Activated CD4-positive, alpha-beta memory T cell treated with anti-CD3 and anti-CD28 coated beads, Interleukin-2, amount 10 ng/mL, durations not matched to agents 7 days and 5 days (primary cell): ENCODE results near the gene SKIL. TPM values are rescaled to one million over a fixed set of nuclear protein-coding genes. Genes with fewer than 3 reads are reported as not detected.
"Not testable (repeated sequence)": the region's sequence is repeated elsewhere in the genome, so short reads cannot be mapped to it uniquely, and the experiment has no call there.

Source experiments
- CTCF ChIA-PET: fragments of 350-600 bp; sonication (Branson Sonifier 250); formaldehyde crosslinking; loops from one replicate; lab custom pipeline; 2021; ENCODE audit warnings: antibody characterized with exemption, inconsistent platforms; lab: Charles Lee
- POLR2A ChIA-PET: fragments of 350-600 bp; sonication (Branson Sonifier 250); formaldehyde crosslinking; loops from one replicate; lab custom pipeline; 2021; ENCODE audit warnings: antibody characterized with exemption; lab: Charles Lee
- DNase-seq: peaks from one replicate; pipeline ENCODE4 v3.0.0-alpha.2; 2020
- H3K27ac Mint-ChIP-seq: one replicate; pipeline ENCODE4 v1.8.0; 2021; ENCODE audit warnings: mild to moderate bottlenecking, mixed read lengths
- H3K27me3 Mint-ChIP-seq: one replicate; pipeline ENCODE4 v1.8.0; 2021; ENCODE audit warnings: mixed read lengths
- H3K36me3 Mint-ChIP-seq: one replicate; pipeline ENCODE4 v1.8.0; 2021; ENCODE audit warnings: low read depth, mixed read lengths
- H3K4me1 Mint-ChIP-seq: one replicate; pipeline ENCODE4 v1.8.0; 2021; ENCODE audit warnings: mixed read lengths
- H3K4me3 Mint-ChIP-seq: one replicate; pipeline ENCODE4 v1.8.0; 2021; ENCODE audit warnings: mild to moderate bottlenecking, mixed read lengths
- H3K9me3 Mint-ChIP-seq: one replicate; pipeline ENCODE4 v1.8.0; 2021; ENCODE audit warnings: mixed read lengths
- total RNA-seq, 2 experiments: library from RNA; stranded (reverse); gene quantifications; one replicate each; pipeline ENCODE4 v1.2.3, GENCODE V29; 2021

The SKIL gene
- total RNA-seq, 2 experiments from 2014 or later = 18.0 to 19.0 TPM

- no peak overlapping the region for H3K4me3 Mint-ChIP-seq
- no peak overlapping the region for H3K27ac Mint-ChIP-seq
- POLR2A ChIA-PET = no interaction called here
- H3K36me3 Mint-ChIP-seq = no peaks in the 10 kb centered on the region
- CTCF ChIA-PET = no interaction called here
- H3K4me1 Mint-ChIP-seq = peaks cover 3% of the 10 kb centered on the region
- peaks cover under 1% of the 10 kb centered on the region for H3K27me3 Mint-ChIP-seq
- no peak for DNase-seq
- H3K9me3 Mint-ChIP-seq = peaks cover 11% of the 10 kb centered on the region
Observed at GRCh38 chr3:170330366-170330765, 27.1 kb upstream of the SKIL start.

GRCh38 chr3:170331143-170331542 is 26.4 kb upstream of the SKIL start:
- ChIA-PET CTCF (no interaction called here), POLR2A (no interaction called here)
- Mint-ChIP-seq H3K4me1 (peaks cover 3% of the 10 kb centered on the region), H3K27ac (no peak overlapping the region), H3K36me3 (no peaks in the 10 kb centered on the region), H3K27me3 (no peaks in the 10 kb centered on the region), H3K4me3 (no peak overlapping the region), H3K9me3 (peaks cover 11% of the 10 kb centered on the region)
- no peak for DNase-seq

GRCh38 chr3:170337420-170337819 is 20.1 kb upstream of the SKIL start:
- DNase-seq = no peak
- Mint-ChIP-seq H3K36me3 (no peaks in the 10 kb centered on the region), H3K27ac (no peak overlapping the region), H3K4me3 (no peak overlapping the region), H3K4me1 (peaks cover under 1% of the 10 kb centered on the region), H3K27me3 (no peaks in the 10 kb centered on the region), H3K9me3 (peaks cover 7% of the 10 kb centered on the region)
- ChIA-PET CTCF (interaction anchor here (0.6 kb wide), 1 partner anchor 28 kb away, joined by 3 read pairs; no protein-coding TSS in a partner anchor), POLR2A (no interaction called here)

- no peaks in the 10 kb centered on the region for H3K4me1 Mint-ChIP-seq
- no peak for DNase-seq
- no peak overlapping the region for H3K4me3 Mint-ChIP-seq
- ChIA-PET POLR2A (no interaction called here), CTCF (no interaction called here)
- no peak overlapping the region for H3K27ac Mint-ChIP-seq
- peaks cover 6% of the 10 kb centered on the region for H3K9me3 Mint-ChIP-seq
- no peaks in the 10 kb centered on the region for H3K36me3 Mint-ChIP-seq
- H3K27me3 Mint-ChIP-seq = no peaks in the 10 kb centered on the region
Observed at GRCh38 chr3:170338690-170339340, 18.7 kb upstream of the SKIL start.

- H3K4me3 Mint-ChIP-seq, POLR2A ChIA-PET, H3K36me3 Mint-ChIP-seq, H3K9me3 Mint-ChIP-seq, H3K27me3 Mint-ChIP-seq, H3K27ac Mint-ChIP-seq, DNase-seq, CTCF ChIA-PET: not testable (repeated sequence)
- H3K4me1 Mint-ChIP-seq = peaks cover 11% of the 10 kb centered on the region
Observed at GRCh38 chr3:170342273-170342672, 15.2 kb upstream of the SKIL start.

- H3K27ac Mint-ChIP-seq, H3K9me3 Mint-ChIP-seq, H3K27me3 Mint-ChIP-seq, CTCF ChIA-PET, POLR2A ChIA-PET, H3K4me3 Mint-ChIP-seq, DNase-seq, H3K36me3 Mint-ChIP-seq: not testable (repeated sequence)
- H3K4me1 Mint-ChIP-seq = peaks cover 11% of the 10 kb centered on the region
Observed at GRCh38 chr3:170343859-170344258, 13.7 kb upstream of the SKIL start.

GRCh38 chr3:170344971-170345370 is 12.5 kb upstream of the SKIL start:
- Mint-ChIP-seq H3K9me3 (no peaks in the 10 kb centered on the region), H3K4me1 (peaks cover 11% of the 10 kb centered on the region), H3K4me3 (no peak overlapping the region), H3K27me3 (no peaks in the 10 kb centered on the region), H3K36me3 (no peaks in the 10 kb centered on the region), H3K27ac (no peak overlapping the region)
- POLR2A ChIA-PET = no interaction called here
- DNase-seq = no peak
- CTCF ChIA-PET = no interaction called here

- Mint-ChIP-seq H3K4me3 (no peak overlapping the region), H3K4me1 (peaks cover 12% of the 10 kb centered on the region), H3K36me3 (no peaks in the 10 kb centered on the region), H3K27ac (no peak overlapping the region), H3K9me3 (no peaks in the 10 kb centered on the region), H3K27me3 (no peaks in the 10 kb centered on the region)
- no peak for DNase-seq
- ChIA-PET CTCF (interaction anchor here (1.2 kb wide), 1 partner anchor 10 kb away, joined by 3 read pairs; no protein-coding TSS in a partner anchor), POLR2A (no interaction called here)
Observed at GRCh38 chr3:170346481-170347392, 10.8 kb upstream of the SKIL start.

GRCh38 chr3:170350515-170351413 is 6.8 kb upstream of the SKIL start:
- Mint-ChIP-seq H3K27me3 (peaks cover 5% of the 10 kb centered on the region), H3K4me1 (peaks cover 11% of the 10 kb centered on the region), H3K27ac (no peak overlapping the region), H3K36me3 (no peaks in the 10 kb centered on the region), H3K4me3 (no peak overlapping the region), H3K9me3 (no peaks in the 10 kb centered on the region)
- ChIA-PET CTCF (no interaction called here), POLR2A (no interaction called here)
- no peak for DNase-seq

- no peaks in the 10 kb centered on the region for H3K9me3 Mint-ChIP-seq
- POLR2A ChIA-PET = no interaction called here
- peaks cover 5% of the 10 kb centered on the region for H3K27me3 Mint-ChIP-seq
- CTCF ChIA-PET = no interaction called here
- no peaks in the 10 kb centered on the region for H3K36me3 Mint-ChIP-seq
- H3K4me3 Mint-ChIP-seq = no peak overlapping the region
- DNase-seq = no peak
- H3K27ac Mint-ChIP-seq = no peak overlapping the region
- H3K4me1 Mint-ChIP-seq = peaks cover 20% of the 10 kb centered on the region
Observed at GRCh38 chr3:170352936-170353335, 4.6 kb upstream of the SKIL start.

GRCh38 chr3:170353485-170353884 is 4.0 kb upstream of the SKIL start:
- H3K27ac Mint-ChIP-seq = no peak overlapping the region
- H3K9me3 Mint-ChIP-seq = no peaks in the 10 kb centered on the region
- ChIA-PET CTCF (no interaction called here), POLR2A (no interaction called here)
- peaks cover 5% of the 10 kb centered on the region for H3K27me3 Mint-ChIP-seq
- peaks cover 22% of the 10 kb centered on the region for H3K4me1 Mint-ChIP-seq
- no peak for DNase-seq
- H3K4me3 Mint-ChIP-seq = no peak overlapping the region
- H3K36me3 Mint-ChIP-seq = peaks cover 2% of the 10 kb centered on the region

GRCh38 chr3:170354760-170355159 is 2.8 kb upstream of the SKIL start:
- Mint-ChIP-seq H3K4me1 (peaks cover 32% of the 10 kb centered on the region), H3K36me3 (peaks cover 11% of the 10 kb centered on the region), H3K27ac (no peak overlapping the region), H3K27me3 (peaks cover 5% of the 10 kb centered on the region), H3K9me3 (no peaks in the 10 kb centered on the region), H3K4me3 (no peak overlapping the region)
- CTCF ChIA-PET = no interaction called here
- POLR2A ChIA-PET = no interaction called here
- no peak for DNase-seq
